Thyroid gland (tissue), 4 donors: Measurements from ENCODE around the gene CXCL5. TPM values are rescaled to one million over a fixed set of nuclear protein-coding genes. Genes with fewer than 3 reads are reported as not detected.

Experiments
- DNase-seq, 2 donors: peaks; one replicate each; pipeline ENCODE4 v3.0.0-alpha.2; 2019
- H3K27ac ChIP-seq, 3 donors: fragments of 200-600 bp; sonication (generic); 1 replicate in 2 of 3; 2 replicates in 1 of 3; pipeline ENCODE4 v1.5.1; 2016 to 2019; ENCODE audit warnings: mild to moderate bottlenecking in 1 of 3, moderate library complexity in 1 of 3
- H3K27me3 ChIP-seq: fragments of 200-600 bp; sonication (generic); one replicate; pipeline ENCODE4 v1.5.1; 2019
- H3K36me3 ChIP-seq, 2 donors: fragments of 200-600 bp; sonication (generic); one replicate each; pipeline ENCODE4 v1.5.1; 2016 to 2019
- H3K4me1 ChIP-seq, 2 donors: fragments of 200-600 bp; sonication (generic); one replicate each; pipeline ENCODE4 v1.5.1; 2017 to 2019
- H3K4me3 ChIP-seq, 3 donors: fragments of 200-600 bp; sonication (generic); replicated peaks in 1 of 3; 1 replicate in 2 of 3; 2 replicates in 1 of 3; pipeline ENCODE4 v1.5.1; 2016; ENCODE audit warnings: mild to moderate bottlenecking in 1 of 3
- H3K9me3 ChIP-seq: fragments of 200-600 bp; sonication (generic); one replicate; pipeline ENCODE4 v1.5.1; 2017
- POLR2A ChIP-seq, 2 donors: fragments of 450-650 bp; IDR thresholded peaks; one replicate each; pipeline ENCODE4 v1.6.1; 2017; ENCODE audit warnings: antibody characterized with exemption in 2 of 2, mild to moderate bottlenecking in 2 of 2, moderate library complexity in 1 of 2
- WGBS, 2 donors: methylation state at CpG; one replicate each; pipeline ENCODE4 v1.1.5; 2017; 5-methylcytosine and 5-hydroxymethylcytosine counted together
- intact Hi-C: fragments of 100-400 bp; cut with DNase I; formaldehyde crosslinking; loops from one replicate; pipeline ENCODE4 v1.15.1; 2023
- total RNA-seq, 4 donors: library from RNA; depleted of rRNA; stranded (reverse); fragments of >200 nt; gene quantifications; one replicate each; pipeline ENCODE4 v1.2.3, GENCODE V29; 2016
- TF ChIP-seq, protein P1 (sequence below), 6 experiments: fragments of 200-600 bp in 3 of 6; fragments of 450-650 bp in 3 of 6; sonication (generic) in 3 of 6; IDR thresholded peaks; one replicate each; pipeline ENCODE4 v1.5.1; 2016 to 2019; ENCODE audit warnings: antibody characterized with exemption in 6 of 6, mild to moderate bottlenecking in 2 of 6, inconsistent platforms in 1 of 6, moderate library complexity in 1 of 6

Gene CXCL5
- total RNA-seq, 4 donors from 2014 or later: not detected

DNA sequence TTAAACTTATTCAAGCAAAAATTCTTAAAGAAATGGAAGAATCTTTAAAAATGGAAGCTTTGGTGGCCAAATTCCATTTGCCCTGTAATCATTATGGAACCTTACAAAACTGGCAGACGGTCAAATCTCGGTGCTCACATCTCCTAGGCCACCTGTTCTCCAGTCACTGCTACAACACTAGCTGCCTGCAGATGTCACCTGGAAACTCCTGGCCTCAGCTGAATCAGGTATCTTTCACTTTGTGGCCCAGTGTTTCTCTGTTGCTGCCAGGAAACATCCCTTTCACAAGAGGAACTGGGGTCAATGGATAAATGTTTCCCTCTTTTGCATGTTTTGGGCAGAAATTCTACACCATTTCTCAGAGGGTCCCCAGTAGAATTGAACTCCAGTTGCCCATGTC, 44.2 kb upstream of the CXCL5 start:
- WGBS, 2 donors: 56 to 70% methylated on average over 2 of the region's 2 CpGs
- no peak overlapping the region for H3K4me3 ChIP-seq
- intact Hi-C loops: no loop called here

DNA sequence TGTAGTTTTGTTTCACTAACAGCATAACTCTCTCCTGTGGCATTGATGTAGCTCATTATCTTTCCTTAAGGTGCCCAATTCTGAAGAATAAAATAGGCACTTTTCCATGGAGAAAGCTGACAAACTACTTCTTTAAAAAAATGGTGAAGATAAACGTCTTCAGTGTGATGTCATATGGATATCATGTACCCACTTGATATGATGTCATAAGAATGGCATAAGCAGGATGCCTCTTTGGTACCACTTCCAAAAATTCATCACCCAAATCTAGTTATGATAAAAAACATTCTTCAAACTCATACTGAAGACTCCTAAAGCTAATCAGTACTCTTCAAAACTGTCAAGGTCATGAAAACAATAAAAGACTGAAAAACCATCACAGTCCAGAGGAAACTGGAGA, 42.9 kb upstream of the CXCL5 start:
- 57 to 77% methylated on average over 1 of the region's 1 CpG for WGBS, 2 donors
- TF ChIP-seq, protein P1, sequence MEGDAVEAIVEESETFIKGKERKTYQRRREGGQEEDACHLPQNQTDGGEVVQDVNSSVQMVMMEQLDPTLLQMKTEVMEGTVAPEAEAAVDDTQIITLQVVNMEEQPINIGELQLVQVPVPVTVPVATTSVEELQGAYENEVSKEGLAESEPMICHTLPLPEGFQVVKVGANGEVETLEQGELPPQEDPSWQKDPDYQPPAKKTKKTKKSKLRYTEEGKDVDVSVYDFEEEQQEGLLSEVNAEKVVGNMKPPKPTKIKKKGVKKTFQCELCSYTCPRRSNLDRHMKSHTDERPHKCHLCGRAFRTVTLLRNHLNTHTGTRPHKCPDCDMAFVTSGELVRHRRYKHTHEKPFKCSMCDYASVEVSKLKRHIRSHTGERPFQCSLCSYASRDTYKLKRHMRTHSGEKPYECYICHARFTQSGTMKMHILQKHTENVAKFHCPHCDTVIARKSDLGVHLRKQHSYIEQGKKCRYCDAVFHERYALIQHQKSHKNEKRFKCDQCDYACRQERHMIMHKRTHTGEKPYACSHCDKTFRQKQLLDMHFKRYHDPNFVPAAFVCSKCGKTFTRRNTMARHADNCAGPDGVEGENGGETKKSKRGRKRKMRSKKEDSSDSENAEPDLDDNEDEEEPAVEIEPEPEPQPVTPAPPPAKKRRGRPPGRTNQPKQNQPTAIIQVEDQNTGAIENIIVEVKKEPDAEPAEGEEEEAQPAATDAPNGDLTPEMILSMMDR (IDR thresholded peaks at IDR 0.05): no peak
- TF ChIP-seq POLR2A (IDR thresholded peaks at IDR 0.05): no peak
- no peak for DNase-seq
- no peaks in the 10 kb centered on the region for H3K36me3 ChIP-seq
- no peak overlapping the region for H3K4me3 ChIP-seq
- intact Hi-C loops: no loop called here
- H3K4me1 ChIP-seq: no peaks in the 10 kb centered on the region
- H3K27ac ChIP-seq: no peak overlapping the region
- no peaks in the 10 kb centered on the region for H3K27me3 ChIP-seq
- H3K9me3 ChIP-seq: no peaks in the 10 kb centered on the region

More for the DNA sequence above, 44.2 kb upstream of the CXCL5 start:
- H3K9me3 ChIP-seq: no peaks in the 10 kb centered on the region
- DNase-seq: no peak
- TF ChIP-seq, protein P1 (IDR thresholded peaks at IDR 0.05): no peak
- no peak for TF ChIP-seq POLR2A (IDR thresholded peaks at IDR 0.05)
- H3K27ac ChIP-seq: no peak overlapping the region
- no peaks in the 10 kb centered on the region for H3K36me3 ChIP-seq
- no peaks in the 10 kb centered on the region for H3K4me1 ChIP-seq
- H3K27me3 ChIP-seq: no peaks in the 10 kb centered on the region

DNA sequence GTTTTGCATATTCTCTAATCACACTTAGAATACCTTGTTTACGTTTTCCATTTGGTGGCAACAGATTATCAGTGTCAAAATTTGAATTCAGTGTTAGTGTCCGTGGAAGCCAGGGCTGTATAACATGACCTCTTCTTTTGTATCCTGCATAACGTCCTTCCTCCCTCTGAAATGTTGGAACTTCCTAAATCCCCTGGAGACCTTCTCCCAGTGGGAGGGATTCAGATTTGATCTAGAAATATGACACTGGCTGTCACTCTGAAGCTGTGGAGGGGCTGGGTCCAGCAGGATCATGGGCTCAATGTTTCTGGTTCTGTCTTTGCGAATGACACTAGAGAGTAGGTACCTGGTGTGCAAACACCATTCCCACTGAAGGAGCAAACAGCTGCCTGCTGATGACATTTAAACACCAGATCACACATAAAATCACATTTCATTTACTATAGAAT, 40.9 kb upstream of the CXCL5 start:
- WGBS, 2 donors: 17 to 22% methylated on average over 4 of the region's 4 CpGs
- TF ChIP-seq, protein P1 (IDR thresholded peaks at IDR 0.05): no peak
- TF ChIP-seq POLR2A (IDR thresholded peaks at IDR 0.05): no peak
- no peak overlapping the region for H3K27ac ChIP-seq
- H3K4me1 ChIP-seq: no peaks in the 10 kb centered on the region
- H3K4me3 ChIP-seq: peak overlapping the region in 2 of 3 donors; percentile 39 to 83
- no peaks in the 10 kb centered on the region for H3K36me3 ChIP-seq
- intact Hi-C loops: no loop called here
- H3K9me3 ChIP-seq: no peaks in the 10 kb centered on the region
- H3K27me3 ChIP-seq: no peaks in the 10 kb centered on the region
- no peak for DNase-seq

DNA sequence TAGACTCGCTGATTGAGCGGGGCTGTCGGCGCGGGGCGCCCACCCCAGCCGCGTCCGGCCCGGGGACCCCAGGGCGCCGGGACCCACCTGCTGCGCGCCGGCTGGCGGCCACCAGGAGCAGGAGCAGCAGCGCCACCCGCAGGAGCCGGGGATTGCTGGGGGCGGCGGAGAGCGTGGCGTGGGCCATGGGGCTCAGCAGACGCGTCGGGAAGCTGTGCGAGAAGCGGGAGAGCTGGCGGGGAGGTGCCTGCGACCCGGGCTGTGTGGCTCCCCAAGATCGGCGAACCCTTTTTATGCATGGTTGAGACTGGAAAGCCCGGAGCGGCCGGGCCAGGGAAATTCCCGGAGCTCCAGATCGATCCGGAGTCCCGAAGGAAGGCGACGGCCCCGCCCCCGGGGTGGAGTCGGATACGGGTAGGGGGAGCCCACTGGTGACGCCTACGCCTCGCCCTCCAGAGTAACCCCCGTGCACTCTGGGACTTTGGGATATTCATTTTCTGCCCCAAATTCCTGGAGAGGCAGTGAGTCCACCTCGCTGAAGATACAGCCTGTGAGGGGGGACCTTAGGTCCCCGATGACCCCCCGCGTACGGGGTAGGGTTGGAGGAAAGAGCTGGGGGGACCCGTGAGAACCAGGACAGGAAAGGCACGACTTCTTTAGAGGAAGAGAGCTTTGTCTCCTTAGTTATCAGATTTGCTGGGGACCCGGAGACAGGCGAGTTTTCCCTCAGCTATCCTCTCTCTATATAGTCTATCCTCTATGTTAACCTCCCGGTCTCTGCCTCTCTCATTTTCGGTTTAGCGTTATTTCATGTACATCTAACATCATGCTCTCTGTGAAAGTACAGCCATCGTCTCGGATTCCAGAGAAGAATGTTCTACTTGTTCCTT, 40.2 kb upstream of the CXCL5 start, which contains the start of gene CXCL3:
Gene CXCL3 (minus strand): TSS at position 265 of the 890 bp plus-strand sequence. CDS start 78 bp downstream, at position 187.
- H3K27ac ChIP-seq: peak within 1 kb of the TSS in 2 of 3 donors; percentile 26 to 38
- no peaks in the 10 kb centered on the region for H3K36me3 ChIP-seq
- H3K27me3 ChIP-seq: no peaks in the 10 kb centered on the region
- WGBS, 2 donors: 1% methylated on average over 27 to 43 of the region's 64 CpGs
- H3K4me1 ChIP-seq: no peaks in the 10 kb centered on the region
- peak in 1 of 2 donors; percentile 44 for TF ChIP-seq POLR2A (IDR thresholded peaks at IDR 0.05)
- TF ChIP-seq, protein P1 (IDR thresholded peaks at IDR 0.05): peak in 5 of 6 experiments; percentile 10 to 63 (median 42)
- DNase-seq: peak; percentile 71 to 83
- intact Hi-C loops: no loop called here
- peak within 1 kb of the TSS; percentile 33 to 83 (median 39) for H3K4me3 ChIP-seq
- no peaks in the 10 kb centered on the region for H3K9me3 ChIP-seq

DNA sequence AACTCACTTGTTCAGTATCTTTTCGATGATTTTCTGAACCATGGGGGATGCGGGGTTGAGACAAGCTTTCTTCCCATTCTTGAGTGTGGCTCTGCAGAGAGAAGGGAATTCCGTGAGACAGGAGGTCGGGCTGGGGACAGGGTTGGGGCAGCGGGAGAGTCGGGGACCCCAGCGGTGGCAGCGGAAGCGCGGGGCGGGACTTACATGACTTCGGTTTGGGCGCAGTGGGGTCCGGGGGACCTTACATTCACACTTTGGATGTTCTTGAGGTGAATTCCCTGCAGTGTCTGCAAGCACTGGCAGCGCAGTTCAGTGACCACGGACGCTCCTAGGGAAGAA, 39.6 kb upstream of the CXCL5 start:
- Histone ChIP-seq H3K27me3 (no peaks in the 10 kb centered on the region), H3K27ac (no peak overlapping the region), H3K4me1 (no peaks in the 10 kb centered on the region), H3K9me3 (no peaks in the 10 kb centered on the region), H3K36me3 (no peaks in the 10 kb centered on the region), H3K4me3 (peak overlapping the region; percentile 33 to 83 (median 39))
- 2 to 6% methylated on average over 14 to 17 of the region's 17 CpGs for WGBS, 2 donors
- no peak for DNase-seq
- no peak for TF ChIP-seq POLR2A (IDR thresholded peaks at IDR 0.05)
- TF ChIP-seq, protein P1 (IDR thresholded peaks at IDR 0.05): no peak
- intact Hi-C loops: no loop called here
